Measurements from ENCODE around the gene CLDN6. TPM values are rescaled to one million over a fixed set of nuclear protein-coding genes. Genes with fewer than 3 reads are reported as not detected.

Gene CLDN6
- total and polyA plus RNA-seq, 2 experiments from 2014 or later: 0.33 TPM; not detected in 1

- in situ Hi-C loops (cut with MboI): no loop called here
- DNase-seq: no peak
- Histone ChIP-seq H4K20me1 (ENCODE audit: insufficient read depth) (no peaks in the 10 kb centered on the region), H3K27ac (no peak overlapping the region), H3K4me1 (ENCODE audit: insufficient read depth) (peaks cover 6% of the 10 kb centered on the region; the same call in 1 of the 2 replicates), H2AFZ (no peak overlapping the region), H3K9me2 (ENCODE audit: insufficient read depth) (no peaks in the 10 kb centered on the region), H3K4me2 (ENCODE audit: unreplicated experiment) (no peak overlapping the region), H3K27me3 (replicated peaks; ENCODE audit: insufficient read depth) (peaks cover 13% of the 10 kb centered on the region; the same call in 1 of the 2 replicates), H3K9me3 (ENCODE audit: low read depth) (no peaks in the 10 kb centered on the region), H3F3A (ENCODE audit: insufficient read depth) (no peaks in the 10 kb centered on the region), H3K79me2 (ENCODE audit: insufficient read depth) (no peaks in the 10 kb centered on the region), H3K9ac (no peak overlapping the region), H3K36me3 (ENCODE audit: low read depth) (no peaks in the 10 kb centered on the region), H3K4me3 (no peak overlapping the region)
- WGBS, 2 experiments (ENCODE audit: low coverage in 1 of 2, low lambda C conversion rate in 2 of 2, missing lambda C conversion rate in 2 of 2): 7 to 11% methylated on average over 17 to 19 of the region's 19 CpGs
- TF ChIP-seq EZH2phosphoT487 (IDR thresholded peaks at IDR 0.05; ENCODE audit: insufficient read depth, low read depth): no peak
- TF ChIP-seq EZH2 (IDR thresholded peaks at IDR 0.05; ENCODE audit: insufficient read depth, poor library complexity, severe bottlenecking): peak; percentile 53
Observed at GRCh38 chr16:3012246-3012645, 5.7 kb downstream of the CLDN6 start.

DNA sequence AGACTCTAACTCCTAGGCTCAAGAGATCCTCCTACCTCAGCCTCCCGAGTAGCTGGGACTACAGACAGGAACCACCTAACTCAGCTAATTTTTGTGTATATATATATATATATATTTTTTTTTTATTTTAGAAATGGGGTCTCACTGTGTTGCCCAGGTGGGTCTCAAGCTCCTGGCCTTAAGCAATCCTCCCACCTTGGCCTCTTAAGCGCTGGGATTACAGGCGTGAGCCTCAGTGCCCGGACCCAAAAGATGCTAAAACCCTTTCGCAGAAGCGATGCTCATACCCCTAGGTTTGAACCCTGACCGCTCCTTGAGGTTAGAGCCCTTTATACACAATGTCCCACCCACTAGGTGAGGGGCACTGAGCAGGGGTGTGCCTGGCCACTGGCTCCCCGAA is 7.5 kb downstream of the CLDN6 start:
- in situ Hi-C loops (cut with MboI): no loop called here
- Histone ChIP-seq H3F3A (ENCODE audit: insufficient read depth) (no peaks in the 10 kb centered on the region), H3K9ac (no peak overlapping the region), H2AFZ (no peak overlapping the region), H3K4me3 (no peak overlapping the region), H3K9me3 (ENCODE audit: low read depth) (no peaks in the 10 kb centered on the region), H4K20me1 (ENCODE audit: insufficient read depth) (no peaks in the 10 kb centered on the region), H3K4me2 (ENCODE audit: unreplicated experiment) (no peak overlapping the region), H3K4me1 (ENCODE audit: insufficient read depth) (peaks cover 6% of the 10 kb centered on the region; the same call in 1 of the 2 replicates), H3K36me3 (ENCODE audit: low read depth) (no peaks in the 10 kb centered on the region), H3K9me2 (ENCODE audit: insufficient read depth) (no peaks in the 10 kb centered on the region), H3K27me3 (replicated peaks; ENCODE audit: insufficient read depth) (peaks cover 13% of the 10 kb centered on the region; the same call in 1 of the 2 replicates), H3K27ac (no peak overlapping the region), H3K79me2 (ENCODE audit: insufficient read depth) (no peaks in the 10 kb centered on the region)
- WGBS, 2 experiments (ENCODE audit: low coverage in 1 of 2, low lambda C conversion rate in 2 of 2, missing lambda C conversion rate in 2 of 2): 85 to 88% methylated on average over 8 of the region's 8 CpGs
- TF ChIP-seq EZH2 (IDR thresholded peaks at IDR 0.05; ENCODE audit: insufficient read depth, poor library complexity, severe bottlenecking): no peak
- TF ChIP-seq EZH2phosphoT487 (IDR thresholded peaks at IDR 0.05; ENCODE audit: insufficient read depth, low read depth): no peak
- DNase-seq: no peak

GRCh38 chr16:3009568-3010390 is 8.2 kb downstream of the CLDN6 start:
- peaks cover 6% of the 10 kb centered on the region; the same call in 1 of the 2 replicates for H3K4me1 ChIP-seq (ENCODE audit: insufficient read depth)
- no peak overlapping the region for H3K4me2 ChIP-seq (ENCODE audit: unreplicated experiment)
- H3K4me3 ChIP-seq: no peak overlapping the region
- in situ Hi-C loops (cut with MboI): no loop called here
- no peak overlapping the region for H3K9ac ChIP-seq
- H3K27ac ChIP-seq: no peak overlapping the region
- H3K9me2 ChIP-seq (ENCODE audit: insufficient read depth): no peaks in the 10 kb centered on the region
- H2AFZ ChIP-seq: no peak overlapping the region
- no peaks in the 10 kb centered on the region for H3K79me2 ChIP-seq (ENCODE audit: insufficient read depth)
- no peak for TF ChIP-seq EZH2phosphoT487 (IDR thresholded peaks at IDR 0.05; ENCODE audit: insufficient read depth, low read depth)
- H3K9me3 ChIP-seq (ENCODE audit: low read depth): no peaks in the 10 kb centered on the region
- peaks cover 13% of the 10 kb centered on the region; the same call in 1 of the 2 replicates for H3K27me3 ChIP-seq (replicated peaks; ENCODE audit: insufficient read depth)
- H3K36me3 ChIP-seq (ENCODE audit: low read depth): no peaks in the 10 kb centered on the region
- 29% methylated on average over 18 to 21 of the region's 21 CpGs for WGBS, 2 experiments (ENCODE audit: low coverage in 1 of 2, low lambda C conversion rate in 2 of 2, missing lambda C conversion rate in 2 of 2)
- H4K20me1 ChIP-seq (ENCODE audit: insufficient read depth): no peaks in the 10 kb centered on the region
- H3F3A ChIP-seq (ENCODE audit: insufficient read depth): no peaks in the 10 kb centered on the region
- DNase-seq: peak; percentile 42

DNA sequence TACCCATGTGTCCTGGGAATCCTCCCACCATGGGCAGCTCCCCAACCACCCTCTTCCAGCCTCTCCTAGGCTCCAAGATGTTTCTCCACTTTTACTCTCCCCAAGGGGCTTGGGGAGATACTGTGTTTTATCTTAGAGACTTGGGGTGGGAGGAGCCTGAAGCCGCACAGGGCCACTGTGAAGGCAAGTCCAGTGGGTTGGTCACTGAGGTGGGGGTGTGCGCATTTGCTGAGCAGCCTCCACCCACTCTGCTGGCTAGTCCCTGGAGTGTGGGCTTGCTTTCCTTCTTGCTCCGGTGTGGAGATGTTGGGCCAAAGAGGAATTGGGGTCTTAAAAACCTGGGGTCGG is 9.3 kb downstream of the CLDN6 start:
- Histone ChIP-seq H3K4me2 (ENCODE audit: unreplicated experiment) (no peak overlapping the region), H3K4me3 (no peak overlapping the region), H3K9ac (no peak overlapping the region), H4K20me1 (ENCODE audit: insufficient read depth) (no peaks in the 10 kb centered on the region), H2AFZ (no peak overlapping the region), H3K4me1 (ENCODE audit: insufficient read depth) (peaks cover 6% of the 10 kb centered on the region; the same call in 1 of the 2 replicates), H3K27ac (no peak overlapping the region), H3K9me2 (ENCODE audit: insufficient read depth) (no peaks in the 10 kb centered on the region), H3K9me3 (ENCODE audit: low read depth) (no peaks in the 10 kb centered on the region), H3F3A (ENCODE audit: insufficient read depth) (no peaks in the 10 kb centered on the region), H3K27me3 (replicated peaks; ENCODE audit: insufficient read depth) (peaks cover 13% of the 10 kb centered on the region; the same call in 1 of the 2 replicates), H3K79me2 (ENCODE audit: insufficient read depth) (no peaks in the 10 kb centered on the region), H3K36me3 (ENCODE audit: low read depth) (no peaks in the 10 kb centered on the region)
- 56 to 59% methylated on average over 4 of the region's 4 CpGs for WGBS, 2 experiments (ENCODE audit: low coverage in 1 of 2, low lambda C conversion rate in 2 of 2, missing lambda C conversion rate in 2 of 2)
- DNase-seq: no peak
- in situ Hi-C loops (cut with MboI): no loop called here
- TF ChIP-seq EZH2phosphoT487 (IDR thresholded peaks at IDR 0.05; ENCODE audit: insufficient read depth, low read depth): no peak
- TF ChIP-seq EZH2 (IDR thresholded peaks at IDR 0.05; ENCODE audit: insufficient read depth, poor library complexity, severe bottlenecking): no peak
